Breast epithelium (tissue), 4 donors: ENCODE data around the gene MS4A13. TPM values are rescaled to one million over a fixed set of nuclear protein-coding genes. Genes with fewer than 3 reads are reported as not detected.

Experiments used
- DNase-seq, 2 donors: peaks; one replicate each; pipeline ENCODE4 v3.0.0-alpha.2; 2019; ENCODE audit warnings: low spot score in 2 of 2
- H3K27ac ChIP-seq, 2 donors: fragments of 200-600 bp; sonication (generic) in 1 of 2; one replicate each; pipeline ENCODE4 v1.5.1; 2016 to 2019; ENCODE audit warnings: mild to moderate bottlenecking in 1 of 2
- H3K27me3 ChIP-seq, 2 donors: fragments of 200-600 bp; sonication (generic) in 1 of 2; one replicate each; pipeline versions ENCODE4 v1.5.1 to v1.6.0; 2017 to 2019; ENCODE audit warnings: control low read depth in 1 of 2, mild to moderate bottlenecking in 1 of 2
- H3K36me3 ChIP-seq: fragments of 200-600 bp; one replicate; pipeline ENCODE4 v1.5.1; 2019
- H3K4me1 ChIP-seq, 2 donors: fragments of 200-600 bp; sonication (generic); one replicate each; pipeline ENCODE4 v1.5.1; 2016 to 2019; ENCODE audit warnings: control low read depth in 1 of 2
- H3K4me3 ChIP-seq, 3 donors: fragments of 200-600 bp; sonication (generic); 1 replicate in 2 of 3; 2 replicates in 1 of 3; pipeline ENCODE4 v1.5.1; 2016 to 2019; ENCODE audit warnings: mild to moderate bottlenecking in 3 of 3, moderate library complexity in 2 of 3
- H3K9me3 ChIP-seq, 2 donors: fragments of 200-600 bp; sonication (generic) in 1 of 2; one replicate each; pipeline ENCODE4 v1.5.1; 2016 to 2019; ENCODE audit warnings: control low read depth in 1 of 2
- POLR2A ChIP-seq: fragments of 450-650 bp; IDR thresholded peaks from one replicate; pipeline ENCODE4 v1.6.1; 2016; ENCODE audit warnings: antibody characterized with exemption, mild to moderate bottlenecking, moderate library complexity
- POLR2AphosphoS5 ChIP-seq, 3 donors: sonication (generic); formaldehyde crosslinking; IDR thresholded peaks; one replicate each; pipeline ENCODE4 v1.6.1; 2017; ENCODE audit warnings: antibody characterized with exemption in 3 of 3
- intact Hi-C: fragments of 100-400 bp; cut with DNase I; formaldehyde crosslinking; loops from one replicate; pipeline ENCODE4 v1.15.1; 2023; ENCODE audit warnings: low total_unique reads
- total RNA-seq, 3 donors: library from RNA; depleted of rRNA; stranded (reverse); fragments of >200 nt; gene quantifications; one replicate each; pipeline ENCODE4 v1.1.0, GENCODE V29; 2016
- TF ChIP-seq, protein P1 (sequence below), 3 donors: fragments of 450-650 bp; IDR thresholded peaks; one replicate each; pipeline ENCODE4 v1.5.1; 2016 to 2017; ENCODE audit warnings: antibody characterized with exemption in 3 of 3, mild to moderate bottlenecking in 3 of 3, moderate library complexity in 3 of 3

The MS4A13 gene
- total RNA-seq, 3 donors from 2014 or later, result not detected

GRCh38 chr11:60544077-60544476 is 28.9 kb downstream of the MS4A13 start:
- H3K27me3 ChIP-seq, result no peaks in the 10 kb centered on the region
- H3K9me3 ChIP-seq, result no peaks in the 10 kb centered on the region
- H3K4me1 ChIP-seq, result no peaks in the 10 kb centered on the region
- DNase-seq, result no peak
- TF ChIP-seq POLR2AphosphoS5 (IDR thresholded peaks at IDR 0.05) (no peak), POLR2A (no peak)
- TF ChIP-seq, protein P1, sequence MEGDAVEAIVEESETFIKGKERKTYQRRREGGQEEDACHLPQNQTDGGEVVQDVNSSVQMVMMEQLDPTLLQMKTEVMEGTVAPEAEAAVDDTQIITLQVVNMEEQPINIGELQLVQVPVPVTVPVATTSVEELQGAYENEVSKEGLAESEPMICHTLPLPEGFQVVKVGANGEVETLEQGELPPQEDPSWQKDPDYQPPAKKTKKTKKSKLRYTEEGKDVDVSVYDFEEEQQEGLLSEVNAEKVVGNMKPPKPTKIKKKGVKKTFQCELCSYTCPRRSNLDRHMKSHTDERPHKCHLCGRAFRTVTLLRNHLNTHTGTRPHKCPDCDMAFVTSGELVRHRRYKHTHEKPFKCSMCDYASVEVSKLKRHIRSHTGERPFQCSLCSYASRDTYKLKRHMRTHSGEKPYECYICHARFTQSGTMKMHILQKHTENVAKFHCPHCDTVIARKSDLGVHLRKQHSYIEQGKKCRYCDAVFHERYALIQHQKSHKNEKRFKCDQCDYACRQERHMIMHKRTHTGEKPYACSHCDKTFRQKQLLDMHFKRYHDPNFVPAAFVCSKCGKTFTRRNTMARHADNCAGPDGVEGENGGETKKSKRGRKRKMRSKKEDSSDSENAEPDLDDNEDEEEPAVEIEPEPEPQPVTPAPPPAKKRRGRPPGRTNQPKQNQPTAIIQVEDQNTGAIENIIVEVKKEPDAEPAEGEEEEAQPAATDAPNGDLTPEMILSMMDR (IDR thresholded peaks at IDR 0.05), result no peak
- H3K36me3 ChIP-seq, result no peaks in the 10 kb centered on the region
- H3K4me3 ChIP-seq, result no peak overlapping the region
- no peak overlapping the region for H3K27ac ChIP-seq
- intact Hi-C loops, result no loop called here

GRCh38 chr11:60561254-60561653 is 46.1 kb downstream of the MS4A13 start:
- Histone ChIP-seq H3K4me1 (no peaks in the 10 kb centered on the region), H3K9me3 (peaks cover 5 to 51% of the 10 kb centered on the region in 2 donors), H3K27me3 (no peaks in the 10 kb centered on the region), H3K27ac (no peak overlapping the region), H3K4me3 (no peak overlapping the region), H3K36me3 (no peaks in the 10 kb centered on the region)
- intact Hi-C loops, result no loop called here
- DNase-seq, result no peak
- TF ChIP-seq, protein P1 (IDR thresholded peaks at IDR 0.05), result no peak
- no peak for TF ChIP-seq POLR2A
- TF ChIP-seq POLR2AphosphoS5 (IDR thresholded peaks at IDR 0.05), result no peak

- Histone ChIP-seq H3K4me3 (no peak overlapping the region), H3K4me1 (no peaks in the 10 kb centered on the region), H3K27me3 (no peaks in the 10 kb centered on the region), H3K9me3 (peaks cover 5 to 38% of the 10 kb centered on the region in 2 donors), H3K27ac (no peak overlapping the region), H3K36me3 (no peaks in the 10 kb centered on the region)
- TF ChIP-seq, protein P1 (IDR thresholded peaks at IDR 0.05), result no peak
- TF ChIP-seq POLR2AphosphoS5 (IDR thresholded peaks at IDR 0.05) (no peak), POLR2A (no peak)
- DNase-seq, result no peak
- intact Hi-C loops, result no loop called here
Observed at GRCh38 chr11:60563553-60564235, 48.5 kb downstream of the MS4A13 start.

- Histone ChIP-seq H3K27ac (no peak overlapping the region), H3K27me3 (no peaks in the 10 kb centered on the region), H3K4me3 (no peak overlapping the region), H3K4me1 (no peaks in the 10 kb centered on the region), H3K9me3 (peaks cover 0 to 10% of the 10 kb centered on the region in 2 donors), H3K36me3 (no peaks in the 10 kb centered on the region)
- TF ChIP-seq POLR2AphosphoS5 (IDR thresholded peaks at IDR 0.05), result no peak
- TF ChIP-seq, protein P1 (IDR thresholded peaks at IDR 0.05), result no peak
- no peak for TF ChIP-seq POLR2A
- intact Hi-C loops, result no loop called here
- DNase-seq, result no peak
Observed at GRCh38 chr11:60566776-60567175, 51.6 kb downstream of the MS4A13 start.

- DNase-seq, result no peak
- H3K4me1 ChIP-seq, result no peaks in the 10 kb centered on the region
- TF ChIP-seq POLR2A, result no peak
- no peak for TF ChIP-seq POLR2AphosphoS5 (IDR thresholded peaks at IDR 0.05)
- TF ChIP-seq, protein P1 (IDR thresholded peaks at IDR 0.05), result no peak
Observed at GRCh38 chr11:60570970-60571369, 55.8 kb downstream of the MS4A13 start.

More at GRCh38 chr11:60570970-60571369, 55.8 kb downstream of the MS4A13 start:
- intact Hi-C loops, result no loop called here
- H3K27ac ChIP-seq, result no peak overlapping the region
- H3K36me3 ChIP-seq, result no peaks in the 10 kb centered on the region
- H3K9me3 ChIP-seq, result no peaks in the 10 kb centered on the region
- H3K4me3 ChIP-seq, result no peak overlapping the region
- no peaks in the 10 kb centered on the region for H3K27me3 ChIP-seq
